Nucleus accumbens (tissue), 56 donors: ENCODE measurements around the gene GJB5.

Experiments
- DNase-seq, 56 donors: peaks; one replicate each; lab custom pipeline; 2025; lab: John Stamatoyannopoulos, UW

Gene GJB5

DNA sequence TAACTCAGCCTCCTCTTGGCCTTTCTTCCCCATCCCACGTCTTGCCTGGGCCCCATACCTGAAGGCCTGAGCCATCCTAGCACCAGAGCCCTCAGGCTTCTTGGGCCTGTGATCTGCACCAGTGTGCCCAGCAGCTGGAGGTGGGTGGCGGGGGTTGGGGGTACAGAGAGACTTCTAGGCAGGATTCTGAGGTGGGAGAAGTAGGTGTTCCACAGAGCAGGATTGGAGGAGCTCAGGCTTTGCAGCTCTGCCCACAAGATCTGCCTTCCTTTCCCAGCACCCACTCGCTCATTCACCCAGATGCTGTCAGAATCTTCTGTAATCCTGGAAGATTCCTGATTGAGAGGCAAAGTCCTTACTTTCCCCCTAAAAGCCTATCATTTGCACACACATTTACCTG is 10.0 kb upstream of the GJB5 start:
- peak in 28 of 56 donors; percentile 5 to 65 (median 36) for DNase-seq

DNA sequence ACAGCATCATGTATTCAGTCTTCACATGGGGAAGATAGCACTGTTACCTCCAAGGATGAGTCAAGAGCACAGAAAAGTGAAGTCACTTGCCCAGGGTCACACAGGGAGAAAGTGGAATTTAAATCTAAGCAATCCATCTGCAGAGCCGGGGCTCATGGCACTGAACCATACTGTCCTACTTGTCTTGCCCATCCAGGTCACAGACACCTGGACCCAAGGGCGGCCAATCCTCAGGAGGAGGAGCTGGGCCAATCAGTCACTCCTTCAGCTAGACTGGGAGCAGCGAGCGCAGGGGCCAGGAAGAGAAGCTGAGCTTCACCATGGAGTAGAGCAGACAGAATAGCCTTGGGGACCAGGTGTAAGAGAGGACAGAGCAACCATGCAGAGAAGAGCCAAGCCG is 9.2 kb upstream of the GJB5 start:
- DNase-seq = no peak

DNA sequence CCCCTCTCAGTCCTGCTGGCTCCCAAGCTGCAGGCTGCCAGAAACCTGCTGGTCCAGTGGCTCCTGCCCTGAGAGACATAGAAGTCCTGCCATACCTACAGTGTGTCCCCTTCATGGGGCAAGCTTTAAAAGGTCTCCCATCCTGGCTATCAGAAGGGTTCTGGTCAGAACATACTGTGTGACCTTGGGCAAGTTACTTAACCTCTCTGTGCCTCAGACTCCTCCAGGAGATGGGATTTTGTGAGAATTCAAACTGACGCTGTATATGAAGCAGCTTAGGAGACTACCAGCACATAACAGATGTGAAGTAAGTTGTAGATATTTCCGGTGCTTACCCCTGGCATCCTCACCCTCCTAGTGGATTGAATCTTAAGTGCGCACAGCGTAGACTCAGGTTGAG is 8.7 kb upstream of the GJB5 start:
- DNase-seq = no peak

DNA sequence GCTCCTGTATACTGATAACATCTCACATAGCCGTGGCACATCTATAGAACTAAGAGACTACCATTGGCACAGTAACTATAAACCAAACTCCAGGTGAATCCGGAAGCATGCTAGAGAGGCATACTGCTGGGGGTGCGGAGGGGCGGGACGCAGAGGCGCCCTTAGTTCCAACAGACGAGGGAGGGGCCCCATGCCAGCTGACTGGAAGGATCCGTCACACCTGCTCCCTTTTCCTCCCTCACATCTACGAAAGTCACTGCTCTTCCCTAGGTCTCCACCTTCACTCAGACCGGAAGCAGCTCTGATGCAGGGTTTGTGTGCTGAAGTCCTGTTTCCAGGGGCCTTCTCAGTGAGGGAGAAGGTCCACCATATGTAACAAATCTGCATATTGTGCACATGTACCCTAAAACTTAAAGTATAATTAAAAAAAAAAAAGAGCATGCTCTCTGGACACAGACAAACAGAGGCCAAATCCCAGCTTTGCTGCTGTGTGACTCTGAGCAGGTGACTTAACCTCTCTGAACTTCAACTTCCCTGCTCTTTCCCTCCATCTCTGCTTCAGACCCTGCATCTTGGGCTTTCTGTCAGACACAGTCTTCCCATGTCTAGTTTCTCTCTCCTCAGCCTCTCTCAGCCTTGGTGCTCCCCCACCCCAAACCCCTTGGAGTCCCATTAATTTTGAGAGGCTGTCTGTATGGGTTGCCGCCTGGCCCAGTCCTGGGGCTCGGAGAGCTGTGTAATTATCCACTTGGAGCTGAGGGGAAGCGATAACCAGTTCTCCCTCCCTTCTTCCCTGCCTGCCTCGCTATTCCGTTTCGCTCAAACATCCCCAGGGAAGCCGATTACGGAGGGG is 7.8 kb upstream of the GJB5 start:
- DNase-seq = no peak

DNA sequence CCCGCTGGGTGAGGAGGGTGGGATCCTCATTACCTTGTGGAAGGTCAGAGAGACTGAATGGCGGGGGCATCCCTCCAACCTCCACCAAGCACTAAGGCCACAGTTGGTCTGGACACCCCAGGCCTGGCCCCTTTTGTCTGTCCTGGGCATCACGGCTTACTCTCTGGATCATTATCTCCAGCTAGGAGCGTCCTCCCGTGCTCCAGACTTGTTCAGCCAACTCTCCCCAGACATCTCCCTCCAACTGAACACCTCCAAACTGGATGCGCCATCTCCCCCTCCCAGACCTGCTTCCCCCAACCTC is 7.3 kb upstream of the GJB5 start:
- DNase-seq = no peak

DNA sequence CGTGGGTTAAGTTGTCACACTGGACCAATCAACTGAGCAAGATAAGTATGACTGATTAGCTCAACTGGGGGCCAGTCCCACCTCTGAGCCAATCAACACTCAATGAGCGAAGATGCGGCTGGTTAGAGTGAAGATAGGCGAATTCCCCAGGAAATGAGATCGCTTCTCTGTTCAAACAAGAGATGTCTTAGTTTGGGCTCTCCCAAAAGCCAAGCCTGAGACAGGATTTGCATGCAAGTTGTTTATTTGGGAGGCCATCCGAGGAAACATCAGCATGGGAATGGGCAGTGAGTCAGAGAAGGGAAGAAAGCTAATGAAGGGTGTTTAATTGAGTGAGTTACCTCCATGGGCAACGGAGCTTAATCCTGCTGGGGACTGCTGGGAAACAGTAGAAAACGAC is 4.9 kb upstream of the GJB5 start:
- DNase-seq = no peak

DNA sequence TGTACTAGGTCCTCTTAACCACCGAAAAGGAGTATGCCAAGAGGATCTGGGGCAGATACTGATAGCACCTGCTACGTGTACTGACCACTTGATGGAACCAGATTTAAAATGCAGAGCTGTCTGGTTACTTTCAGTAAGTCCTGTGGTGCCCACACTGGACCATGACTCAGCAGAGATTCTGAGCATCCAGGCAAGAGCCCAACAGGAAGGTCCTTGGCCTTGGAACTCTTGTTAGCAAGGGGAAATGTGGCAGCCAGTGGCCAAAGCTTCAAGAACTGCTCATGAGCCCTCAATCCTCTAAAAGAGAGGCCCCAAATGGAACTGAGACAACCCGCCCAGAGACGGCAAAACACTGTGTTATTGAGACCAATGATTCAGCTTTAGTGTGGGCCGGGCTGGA is 4.2 kb upstream of the GJB5 start:
- peak in 1 of 56 donors; percentile 5 for DNase-seq

DNA sequence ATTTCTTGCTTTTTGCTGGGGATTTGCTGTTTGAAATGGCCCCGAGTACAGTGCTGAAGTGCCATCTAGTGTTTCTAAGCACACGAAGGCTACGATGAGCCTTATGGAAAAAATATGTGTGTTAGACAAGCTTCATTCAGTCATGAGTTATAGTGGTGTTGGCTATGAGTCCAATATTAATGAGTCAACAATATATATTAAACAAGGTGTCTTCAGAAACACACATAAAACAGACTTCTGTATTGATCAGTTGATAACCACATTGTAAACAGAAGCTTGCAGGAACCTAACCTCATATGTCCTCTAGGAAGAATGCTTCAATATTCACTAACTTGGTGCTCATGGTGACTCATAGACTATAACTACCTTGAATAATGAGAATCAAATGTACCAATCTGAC is 1.7 kb upstream of the GJB5 start:
- DNase-seq = no peak

DNA sequence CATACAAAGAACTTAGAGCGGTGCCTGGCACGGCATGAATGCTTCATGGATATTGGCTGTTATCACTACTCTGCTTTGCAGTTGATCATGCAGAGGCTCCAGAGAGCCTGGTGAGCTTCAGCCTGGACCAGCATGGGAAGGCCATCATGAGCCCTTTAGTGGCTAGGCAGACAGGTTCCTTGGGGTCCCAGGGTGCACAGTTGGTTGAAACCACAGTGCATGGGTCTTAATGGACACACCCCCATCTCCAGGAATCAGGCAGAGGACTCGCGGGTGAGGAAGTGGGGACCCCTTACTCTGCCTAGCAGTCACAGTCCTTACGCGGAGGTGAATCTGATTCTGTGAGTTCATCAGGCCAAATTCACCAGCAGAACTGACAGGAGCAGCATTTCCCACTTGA is 1.1 kb downstream of the GJB5 start:
- no peak for DNase-seq

DNA sequence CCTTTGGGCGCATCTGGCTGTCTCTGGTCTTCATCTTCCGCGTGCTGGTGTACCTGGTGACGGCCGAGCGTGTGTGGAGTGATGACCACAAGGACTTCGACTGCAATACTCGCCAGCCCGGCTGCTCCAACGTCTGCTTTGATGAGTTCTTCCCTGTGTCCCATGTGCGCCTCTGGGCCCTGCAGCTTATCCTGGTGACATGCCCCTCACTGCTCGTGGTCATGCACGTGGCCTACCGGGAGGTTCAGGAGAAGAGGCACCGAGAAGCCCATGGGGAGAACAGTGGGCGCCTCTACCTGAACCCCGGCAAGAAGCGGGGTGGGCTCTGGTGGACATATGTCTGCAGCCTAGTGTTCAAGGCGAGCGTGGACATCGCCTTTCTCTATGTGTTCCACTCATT is 2.5 kb downstream of the GJB5 start:
- no peak for DNase-seq

DNA sequence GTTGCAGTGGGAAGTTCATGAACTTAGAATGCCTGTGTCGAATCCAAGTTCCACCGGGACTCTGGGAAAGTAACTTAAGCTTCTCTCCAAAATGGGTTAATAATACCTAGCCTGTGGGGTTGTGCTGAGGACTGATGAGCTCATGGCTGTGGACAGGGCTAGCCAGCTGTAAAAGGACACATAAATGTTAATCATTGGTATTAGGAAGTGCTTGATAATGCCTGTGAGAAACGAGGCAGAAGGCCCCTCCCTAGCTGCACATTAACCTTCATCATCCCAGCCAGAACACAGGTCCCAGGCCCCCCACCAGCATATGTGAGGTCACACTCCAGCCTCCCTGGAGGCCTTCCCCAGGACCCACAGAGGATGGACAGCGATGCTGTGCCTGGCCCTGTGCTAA is 3.9 kb downstream of the GJB5 start:
- DNase-seq = no peak

DNA sequence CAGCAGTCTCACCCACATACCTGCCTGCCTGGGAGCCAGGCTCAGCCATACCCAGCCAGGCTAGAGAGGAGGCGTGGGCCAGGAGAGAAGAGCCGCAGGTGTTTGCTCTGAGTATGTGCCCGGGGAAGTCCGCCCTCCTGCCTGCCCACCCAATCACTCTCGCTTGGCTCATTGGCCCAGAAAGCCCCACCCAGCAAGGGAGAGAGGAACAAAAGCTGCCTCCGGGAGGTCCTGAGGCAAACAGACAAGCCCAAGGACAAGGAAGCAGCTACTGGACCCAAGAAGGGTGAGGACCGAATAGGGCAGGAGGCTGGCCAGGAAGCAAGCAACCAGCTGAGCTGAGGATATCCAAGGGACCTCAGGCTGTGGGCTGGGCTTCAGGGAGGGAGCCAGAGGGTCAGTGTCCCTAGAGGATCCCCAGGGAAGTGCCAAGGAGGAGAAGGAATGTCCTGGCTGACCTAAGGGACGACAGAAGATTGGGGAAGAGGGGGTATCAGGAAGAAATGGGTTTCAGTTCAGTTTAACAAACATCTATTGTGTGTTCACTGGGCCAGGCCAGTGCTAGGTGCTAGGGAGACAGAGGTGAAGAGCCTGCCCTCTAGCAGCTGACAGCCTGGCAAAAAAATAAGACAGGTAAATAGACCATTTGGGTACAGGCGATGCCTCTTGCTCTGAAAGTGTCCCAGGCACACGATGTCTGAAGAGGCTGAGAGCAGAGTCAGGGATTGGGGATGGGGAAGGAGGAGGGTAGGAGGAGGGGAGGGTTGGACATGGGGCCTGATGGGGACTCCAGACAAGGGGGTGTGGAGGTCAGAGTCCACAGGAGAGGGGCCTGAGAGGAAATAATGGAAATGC is 4.9 kb downstream of the GJB5 start, which contains the start of gene GJB4:
Gene GJB4 (plus strand): TSS at position 238 of the 855 bp plus-strand sequence. CDS start 1,515 bp downstream, outside the sequence.
- DNase-seq = no peak

DNA sequence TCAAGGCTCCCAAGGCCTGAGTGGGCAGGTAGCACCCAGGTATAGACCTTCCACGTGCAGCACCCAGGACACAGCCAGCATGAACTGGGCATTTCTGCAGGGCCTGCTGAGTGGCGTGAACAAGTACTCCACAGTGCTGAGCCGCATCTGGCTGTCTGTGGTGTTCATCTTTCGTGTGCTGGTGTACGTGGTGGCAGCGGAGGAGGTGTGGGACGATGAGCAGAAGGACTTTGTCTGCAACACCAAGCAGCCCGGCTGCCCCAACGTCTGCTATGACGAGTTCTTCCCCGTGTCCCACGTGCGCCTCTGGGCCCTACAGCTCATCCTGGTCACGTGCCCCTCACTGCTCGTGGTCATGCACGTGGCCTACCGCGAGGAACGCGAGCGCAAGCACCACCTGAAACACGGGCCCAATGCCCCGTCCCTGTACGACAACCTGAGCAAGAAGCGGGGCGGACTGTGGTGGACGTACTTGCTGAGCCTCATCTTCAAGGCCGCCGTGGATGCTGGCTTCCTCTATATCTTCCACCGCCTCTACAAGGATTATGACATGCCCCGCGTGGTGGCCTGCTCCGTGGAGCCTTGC is 6.4 kb downstream of the GJB5 start:
- DNase-seq = no peak

DNA sequence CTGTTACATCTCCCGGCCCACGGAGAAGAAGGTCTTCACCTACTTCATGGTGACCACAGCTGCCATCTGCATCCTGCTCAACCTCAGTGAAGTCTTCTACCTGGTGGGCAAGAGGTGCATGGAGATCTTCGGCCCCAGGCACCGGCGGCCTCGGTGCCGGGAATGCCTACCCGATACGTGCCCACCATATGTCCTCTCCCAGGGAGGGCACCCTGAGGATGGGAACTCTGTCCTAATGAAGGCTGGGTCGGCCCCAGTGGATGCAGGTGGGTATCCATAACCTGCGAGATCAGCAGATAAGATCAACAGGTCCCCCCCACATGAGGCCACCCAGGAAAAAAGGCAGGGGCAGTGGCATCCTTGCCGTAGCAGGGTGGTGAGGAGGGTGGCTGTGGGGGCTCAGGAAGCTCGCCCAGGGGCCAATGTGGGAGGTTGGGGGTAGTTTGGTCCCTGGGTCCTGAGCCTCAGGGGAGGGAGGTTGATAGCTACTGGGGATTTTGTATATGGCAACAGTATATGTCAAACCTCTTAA is 7.0 kb downstream of the GJB5 start:
- DNase-seq = no peak

DNA sequence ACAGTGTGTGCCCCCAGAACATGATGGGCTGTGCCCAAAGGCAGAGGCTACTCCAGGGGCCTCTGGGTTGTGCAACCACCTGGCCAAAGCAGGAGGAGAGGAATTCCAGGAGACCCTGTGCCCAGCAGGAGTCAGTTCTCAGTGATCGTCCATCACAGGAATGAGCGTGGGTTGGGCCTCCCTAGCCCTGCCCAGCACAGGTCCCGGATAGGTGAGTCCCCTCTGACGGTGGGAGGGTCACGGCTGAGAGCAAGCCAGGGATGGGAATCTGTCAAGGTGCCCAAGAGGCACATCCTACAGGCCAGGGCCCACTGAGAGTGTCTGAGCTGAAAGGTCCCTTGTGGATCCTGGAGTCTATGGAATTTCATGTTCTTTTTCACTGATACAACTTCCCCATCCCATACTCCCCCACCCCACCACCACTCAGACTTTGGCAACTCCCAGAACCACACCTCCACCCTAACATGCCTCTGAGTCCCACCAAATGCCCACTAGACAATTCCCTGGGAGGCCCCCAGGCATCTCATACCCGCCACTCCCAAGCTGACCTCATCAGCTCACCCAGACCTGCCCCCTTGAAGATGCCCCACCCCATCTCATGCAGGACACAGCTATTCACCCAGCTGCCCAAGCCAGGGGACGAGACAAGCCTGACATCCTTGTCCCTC is 7.8 kb downstream of the GJB5 start:
- no peak for DNase-seq

DNA sequence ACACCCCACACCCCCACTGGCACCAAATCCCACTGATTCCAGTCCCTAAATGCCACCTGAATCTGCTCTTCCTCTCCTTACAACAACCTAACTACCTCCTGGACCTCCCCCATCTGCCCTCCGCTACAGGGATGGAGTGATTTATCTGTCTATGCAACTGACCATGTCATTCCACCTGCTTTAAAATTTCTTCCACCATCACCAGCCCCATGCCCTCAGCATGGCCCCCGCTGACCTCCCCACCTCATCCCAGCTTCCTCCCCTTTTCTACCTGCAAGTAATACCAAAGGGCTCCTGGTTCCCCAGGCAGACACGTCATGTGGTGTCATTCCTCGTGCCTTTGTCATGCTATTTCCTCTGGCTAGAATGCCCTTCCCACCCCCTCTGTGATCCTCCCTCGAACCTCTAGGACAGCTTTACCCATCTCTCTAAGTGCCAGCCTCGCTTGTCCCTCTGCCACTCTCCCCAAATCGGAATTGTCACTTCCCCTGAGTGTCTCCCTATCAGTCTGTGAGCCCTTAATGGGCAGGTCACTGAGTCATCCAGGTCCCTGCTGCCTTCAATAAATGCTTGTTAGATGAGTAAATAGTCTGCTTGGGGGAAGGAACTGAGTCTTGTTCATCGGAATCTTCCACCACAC is 8.4 kb downstream of the GJB5 start:
- no peak for DNase-seq

DNA sequence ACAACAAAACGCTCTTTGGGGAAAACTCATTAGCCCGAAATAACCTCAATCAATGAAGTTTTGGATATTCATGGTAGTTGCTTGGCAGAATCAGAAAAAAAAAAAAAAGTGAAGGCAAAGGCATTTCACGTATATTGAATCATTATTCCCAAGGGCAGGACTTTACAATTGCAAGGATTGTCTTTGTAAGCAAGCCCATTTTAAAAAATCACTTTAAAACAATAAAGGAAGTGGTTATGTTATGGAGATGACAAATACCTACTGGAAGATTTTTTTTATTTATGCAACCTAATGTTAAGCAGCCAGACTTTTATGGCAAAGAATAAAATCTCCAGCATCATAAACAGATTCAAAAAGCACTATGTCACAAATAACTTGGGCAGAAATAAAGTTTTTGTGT is 14.0 kb downstream of the GJB5 start:
- DNase-seq = no peak

DNA sequence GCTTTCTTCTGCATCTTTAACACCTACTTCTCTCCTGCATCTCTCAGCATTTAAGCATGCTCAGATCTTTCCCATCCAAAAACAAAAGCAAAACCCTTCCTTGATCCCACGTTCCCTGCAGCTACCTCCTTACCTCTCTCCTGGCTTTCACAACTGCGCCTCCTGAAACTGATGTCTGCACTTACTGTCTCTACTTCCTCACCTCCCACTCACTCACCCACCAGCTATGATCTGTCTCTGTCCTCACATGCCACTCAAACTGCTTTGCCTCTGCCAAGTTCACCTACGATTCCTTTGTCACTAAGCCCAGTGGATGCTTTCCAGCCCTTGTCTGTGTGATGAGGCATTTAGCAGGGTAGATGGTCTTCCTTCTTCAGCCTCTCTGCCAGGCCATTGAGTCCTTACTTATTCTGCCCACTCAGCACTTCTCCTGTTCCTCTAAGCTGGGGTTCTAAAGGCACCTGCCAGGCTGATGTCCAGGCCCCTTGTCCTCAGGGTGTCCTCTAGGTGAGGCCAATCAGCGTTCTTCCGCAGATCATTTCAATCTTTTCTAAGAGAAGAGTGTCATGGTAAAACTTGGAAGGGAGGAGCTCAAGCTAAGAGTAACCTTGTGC is 16.2 kb downstream of the GJB5 start:
- peak in 27 of 56 donors; percentile 6 to 70 (median 27) for DNase-seq

DNA sequence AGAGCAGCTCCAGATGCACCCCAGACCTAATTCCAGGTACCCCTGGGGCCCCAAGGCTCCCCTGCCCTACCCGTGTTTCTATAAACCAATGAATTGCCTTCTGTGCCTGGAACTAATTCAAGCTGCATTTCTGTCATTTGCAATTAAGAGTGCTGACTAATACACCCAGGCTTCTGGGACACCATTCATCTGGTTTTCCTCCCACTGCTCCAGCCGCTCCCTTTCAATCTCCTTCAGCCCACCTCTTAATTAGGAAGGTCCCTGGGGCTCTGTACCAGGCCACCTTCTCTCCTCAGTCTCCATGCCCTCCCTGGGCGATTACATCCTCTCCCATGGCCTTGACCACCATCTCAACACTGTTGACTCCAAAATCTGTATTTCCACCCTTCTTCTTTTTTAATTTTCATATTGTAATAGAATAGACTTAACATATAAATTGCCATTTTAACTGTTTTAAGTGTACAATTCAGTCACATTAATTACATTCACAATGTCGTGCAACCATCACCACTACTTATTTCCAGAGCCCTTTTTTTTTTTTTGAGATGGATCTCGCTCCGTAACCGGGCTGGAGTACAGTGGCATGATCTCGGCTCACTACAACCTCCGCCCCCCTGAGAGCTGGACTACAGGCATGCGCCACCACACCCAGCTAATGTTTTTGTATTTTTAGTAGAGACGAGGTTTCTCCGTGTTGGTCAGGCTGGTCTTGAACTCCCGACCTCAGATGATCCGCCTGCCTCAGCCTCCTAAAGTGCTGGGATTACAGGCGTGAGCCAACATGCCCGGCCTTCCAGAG is 16.9 kb downstream of the GJB5 start:
- peak in 1 of 56 donors; percentile 11 for DNase-seq
